Measurements from ENCODE around the gene P4HA2. TPM values are rescaled to one million over a fixed set of nuclear protein-coding genes. Genes with fewer than 3 reads are reported as not detected.

P4HA2 gene
- total RNA-seq, 1 donor from 2014 or later = 25.1 TPM

- intact Hi-C loops (cut with micrococcal nuclease) = no loop called here
Observed at GRCh38 chr5:132253008-132253441, 25.4 kb upstream of the P4HA2 start.

- intact Hi-C loops (cut with micrococcal nuclease) = no loop called here
Observed at GRCh38 chr5:132251220-132251725, 23.6 kb upstream of the P4HA2 start.

GRCh38 chr5:132250547-132250946, 22.9 kb upstream of the P4HA2 start:
- intact Hi-C loops (cut with micrococcal nuclease) = no loop called here

DNA sequence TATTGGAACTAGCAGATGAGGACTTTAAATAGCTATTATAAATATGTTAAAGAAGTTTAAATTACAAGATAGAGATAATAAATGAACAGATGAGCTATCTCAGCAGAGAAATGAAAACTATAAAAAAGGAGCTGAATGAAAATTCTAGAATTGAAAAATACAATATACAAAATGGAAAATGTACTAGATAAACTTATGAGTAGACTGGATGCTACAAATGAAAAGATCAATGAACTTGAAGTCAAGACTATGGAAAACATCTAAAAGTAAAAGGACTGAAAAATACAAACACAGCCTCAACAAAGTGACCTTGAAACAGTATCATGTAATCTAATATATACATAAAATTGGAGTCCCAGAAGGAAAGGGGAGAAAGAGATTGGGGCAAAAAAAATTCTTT, 19.2 kb upstream of the P4HA2 start:
- intact Hi-C loops (cut with micrococcal nuclease) = no loop called here

GRCh38 chr5:132245593-132245992, 17.9 kb upstream of the P4HA2 start:
- intact Hi-C loops (cut with micrococcal nuclease) = no loop called here

DNA sequence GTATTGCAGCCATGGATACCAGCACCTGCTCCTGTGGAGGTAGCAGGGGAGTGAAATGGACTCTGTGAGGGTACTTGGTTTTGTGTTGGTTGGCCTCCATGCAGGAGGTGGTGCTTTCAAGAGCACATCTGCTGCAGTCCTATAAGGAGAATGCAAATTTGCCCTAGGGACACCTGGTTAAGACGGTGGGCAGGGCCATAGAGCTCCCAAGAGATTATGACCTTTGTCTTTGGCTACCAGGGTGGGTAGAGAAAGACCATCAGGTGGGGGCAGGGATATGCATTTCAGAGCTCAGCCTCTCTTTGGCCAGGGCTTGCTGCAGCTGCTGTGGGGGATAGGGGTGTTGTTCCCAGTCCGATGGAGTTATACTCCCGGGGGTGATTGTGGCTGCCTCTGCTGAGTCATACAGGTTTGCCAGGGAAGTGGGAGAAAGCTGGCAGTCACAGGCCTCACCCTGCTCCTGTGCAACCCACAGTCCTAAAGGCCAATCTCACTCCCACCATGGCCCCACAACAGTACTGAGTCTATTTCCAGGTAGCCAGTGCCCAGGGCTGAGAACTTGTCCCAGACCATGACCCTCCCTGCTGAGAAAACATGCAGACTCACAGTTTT, 15.8 kb upstream of the P4HA2 start:
- intact Hi-C loops (cut with micrococcal nuclease) = loop anchor here (1.0 kb wide), 1 partner anchor 18 kb away; no protein-coding TSS in a partner anchor

- intact Hi-C loops (cut with micrococcal nuclease) = loop anchor here (5.0 kb wide), 1 partner anchor 53 kb away; the partner anchor contains the start of gene SLC22A4
Observed at GRCh38 chr5:132239776-132240175, 12.1 kb upstream of the P4HA2 start.

GRCh38 chr5:132238901-132239500, 11.3 kb upstream of the P4HA2 start:
- intact Hi-C loops (cut with micrococcal nuclease) = loop anchor here (1.0 to 5.0 kb wide), 3 partner anchors 53 to 262 kb away; partner anchors contain the start of gene SLC22A4

- intact Hi-C loops (cut with micrococcal nuclease) = loop anchor here (1.0 to 5.0 kb wide), 3 partner anchors 54 to 263 kb away; partner anchors contain the start of gene SLC22A4
Observed at GRCh38 chr5:132238169-132238744, 10.6 kb upstream of the P4HA2 start.

DNA sequence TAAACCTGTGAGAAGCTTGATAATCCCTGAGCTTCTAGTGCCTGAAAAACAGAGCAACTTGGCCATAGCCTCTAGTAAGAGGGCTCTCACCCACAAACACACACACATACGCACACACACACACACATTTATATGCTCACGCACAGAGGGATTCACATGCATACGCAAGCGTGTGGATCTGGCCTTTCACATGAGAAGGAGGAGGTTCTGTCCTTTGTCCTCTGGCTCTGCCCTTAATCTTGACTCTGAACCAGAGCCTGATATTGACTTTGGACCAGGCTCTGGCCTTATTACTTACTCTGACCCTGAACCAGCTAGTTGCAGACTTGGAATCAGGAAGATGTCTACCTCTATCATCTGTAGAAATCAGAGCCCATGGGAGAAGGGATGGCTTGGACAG, 10.0 kb upstream of the P4HA2 start:
- intact Hi-C loops (cut with micrococcal nuclease) = loop anchor here (1.0 to 5.0 kb wide), 3 partner anchors 55 to 264 kb away; partner anchors contain the start of gene SLC22A4

- intact Hi-C loops (cut with micrococcal nuclease) = loop anchor here (5.0 kb wide), 1 partner anchor 55 kb away; the partner anchor contains the start of gene SLC22A4
Observed at GRCh38 chr5:132237141-132237540, 9.5 kb upstream of the P4HA2 start.

DNA sequence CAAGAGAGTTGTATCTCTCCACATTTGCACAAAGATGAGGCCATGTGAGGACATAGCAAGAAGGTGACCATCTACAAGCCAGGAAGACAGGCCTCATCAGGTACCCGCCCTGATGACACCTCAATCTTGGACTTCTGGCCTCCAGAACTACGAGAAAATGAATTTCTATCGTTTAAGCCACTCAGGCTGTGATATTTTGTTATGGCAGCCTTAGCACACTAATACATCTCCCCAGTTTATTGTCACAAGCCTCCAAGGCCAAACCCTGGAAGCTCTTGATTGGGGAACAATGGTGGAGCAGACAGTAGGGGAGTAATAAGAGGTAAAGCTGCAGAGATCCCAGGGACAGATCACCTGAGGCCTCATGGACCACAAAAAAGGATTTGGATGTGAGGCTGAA, 7.7 kb upstream of the P4HA2 start:
- intact Hi-C loops (cut with micrococcal nuclease) = loop anchor here (5.0 kb wide), 1 partner anchor 57 kb away; the partner anchor contains the start of gene SLC22A4

DNA sequence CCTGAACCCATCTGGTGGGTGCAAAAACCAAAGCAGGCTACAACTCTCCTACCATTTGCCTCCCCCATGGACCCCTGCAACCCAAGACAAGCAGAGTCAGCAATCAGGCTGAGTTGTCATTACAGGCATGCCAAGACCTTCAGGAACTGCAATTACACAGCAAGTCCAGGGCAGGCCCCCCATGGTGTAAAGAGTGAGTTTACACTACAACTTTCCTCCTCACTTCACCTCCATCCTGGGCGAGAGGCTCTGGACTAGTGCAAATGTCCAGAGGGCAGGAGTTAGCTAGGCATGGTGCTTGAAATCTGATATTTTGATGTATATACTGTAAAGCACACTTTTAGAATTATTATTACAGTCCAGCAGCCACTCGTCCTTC, 7.0 kb upstream of the P4HA2 start:
- intact Hi-C loops (cut with micrococcal nuclease) = loop anchor here (5.0 kb wide), 1 partner anchor 58 kb away; the partner anchor contains the start of gene SLC22A4

GRCh38 chr5:132233811-132234683, 6.4 kb upstream of the P4HA2 start:
- intact Hi-C loops (cut with micrococcal nuclease) = no loop called here

DNA sequence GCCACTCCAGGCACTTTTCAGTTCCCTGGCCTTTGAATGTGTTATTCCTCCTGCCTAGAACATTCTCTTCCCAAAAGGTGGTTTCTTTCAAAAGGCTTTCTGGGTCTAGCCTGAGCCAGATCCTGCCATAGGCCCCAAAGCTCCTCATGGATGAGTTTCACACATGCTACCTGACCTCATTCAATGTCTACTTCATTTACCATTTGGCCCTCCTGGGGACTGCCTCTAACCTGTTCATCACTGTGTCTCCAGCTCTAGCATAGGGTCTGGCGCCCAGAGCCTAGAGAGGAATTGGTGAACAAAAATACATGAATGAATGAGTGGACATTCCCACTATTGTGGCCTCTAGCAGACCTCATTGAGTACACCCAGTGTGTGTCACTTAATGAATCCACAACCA, 5.4 kb upstream of the P4HA2 start:
- intact Hi-C loops (cut with micrococcal nuclease) = no loop called here

- intact Hi-C loops (cut with micrococcal nuclease) = no loop called here
Observed at GRCh38 chr5:132232465-132232864, 4.8 kb upstream of the P4HA2 start.

DNA sequence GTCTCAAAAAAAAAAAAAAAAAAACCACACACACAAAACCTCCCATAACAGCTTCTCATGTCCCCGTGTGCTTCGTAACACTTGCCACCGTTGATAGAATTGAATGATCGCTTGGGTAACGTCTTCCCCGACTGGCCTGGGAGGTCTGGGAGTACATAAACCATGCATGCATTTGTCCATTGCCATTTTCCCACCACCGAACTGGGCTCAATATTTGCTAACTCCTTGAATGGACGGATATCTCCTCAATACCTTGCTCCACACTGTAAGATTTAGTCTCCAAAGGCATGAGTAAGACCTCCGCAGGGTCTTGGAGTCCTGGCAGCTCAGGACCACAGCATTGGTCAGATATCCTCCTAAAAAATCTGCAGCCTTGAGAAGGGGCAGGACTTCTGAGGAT, 3.2 kb upstream of the P4HA2 start:
- intact Hi-C loops (cut with micrococcal nuclease) = no loop called here

DNA sequence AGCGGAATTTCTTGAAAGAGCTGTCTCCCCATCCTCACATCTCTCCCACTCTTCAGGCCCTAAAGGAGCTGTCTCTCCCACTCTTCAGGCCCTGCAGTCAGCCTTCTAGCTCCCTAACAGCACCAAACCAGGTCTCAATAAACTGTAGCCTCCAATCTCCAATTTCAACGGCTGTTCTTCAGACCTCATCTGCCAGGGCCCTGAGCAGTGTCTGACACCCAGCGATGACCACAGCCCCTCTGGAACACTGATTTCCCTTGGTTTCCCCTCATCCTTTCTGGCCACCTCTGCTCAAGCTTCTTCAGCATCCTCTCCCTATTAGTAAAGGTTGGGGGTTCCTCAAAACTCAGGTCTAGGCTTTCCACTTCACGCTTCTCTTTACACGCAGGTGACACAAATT, 1.6 kb upstream of the P4HA2 start:
- intact Hi-C loops (cut with micrococcal nuclease) = no loop called here

DNA sequence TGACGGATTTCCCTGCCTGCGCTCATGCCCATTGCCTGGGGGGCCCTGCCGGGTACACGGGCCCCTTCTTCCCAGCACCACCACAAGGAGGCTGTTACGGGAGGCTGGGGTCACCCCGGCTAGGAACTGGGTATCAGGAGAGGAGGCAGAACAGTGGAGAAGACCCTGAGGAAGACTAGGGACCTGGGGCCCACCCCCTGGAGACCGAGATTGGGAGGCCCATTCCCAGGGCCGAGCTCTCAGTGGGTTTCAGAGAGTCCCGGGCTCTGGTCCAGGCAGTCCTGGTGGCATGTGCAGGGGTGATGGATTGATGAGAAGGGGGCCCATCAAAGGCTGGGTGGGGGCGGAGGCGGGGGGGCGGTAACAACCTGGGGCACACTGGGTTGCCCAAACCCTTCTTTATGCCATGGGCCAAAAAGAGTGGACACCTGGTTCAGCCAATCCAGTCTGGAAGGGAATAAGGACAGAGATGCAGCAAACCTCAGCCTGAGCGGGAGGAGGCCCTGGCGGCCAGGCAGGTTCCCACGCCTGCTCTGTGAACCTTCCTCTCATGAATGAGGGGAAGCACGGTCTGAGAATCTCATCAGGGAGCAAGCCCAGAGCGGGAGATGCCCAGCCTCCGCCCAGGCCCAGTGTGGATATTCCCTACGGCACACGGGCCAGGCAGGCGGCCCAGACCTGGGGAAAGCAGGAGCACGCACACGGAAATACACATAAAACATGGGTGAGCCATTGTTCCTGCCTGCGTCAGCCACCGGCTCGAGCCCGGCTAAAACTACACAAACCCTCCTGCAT, 785 bp upstream of the P4HA2 start:
- intact Hi-C loops (cut with micrococcal nuclease) = no loop called here

- intact Hi-C loops (cut with micrococcal nuclease) = loop anchor here (2.0 kb wide), 1 partner anchor 162 kb away; no protein-coding TSS in a partner anchor
Observed at GRCh38 chr5:132227235-132227484, 493 bp downstream of the P4HA2 start.
